ENCODE results near the gene SIDT1. TPM values are rescaled to one million over a fixed set of nuclear protein-coding genes. Genes with fewer than 3 reads are reported as not detected.

The SIDT1 gene
- total RNA-seq, 1 experiment from 2014 or later, result not detected

DNA sequence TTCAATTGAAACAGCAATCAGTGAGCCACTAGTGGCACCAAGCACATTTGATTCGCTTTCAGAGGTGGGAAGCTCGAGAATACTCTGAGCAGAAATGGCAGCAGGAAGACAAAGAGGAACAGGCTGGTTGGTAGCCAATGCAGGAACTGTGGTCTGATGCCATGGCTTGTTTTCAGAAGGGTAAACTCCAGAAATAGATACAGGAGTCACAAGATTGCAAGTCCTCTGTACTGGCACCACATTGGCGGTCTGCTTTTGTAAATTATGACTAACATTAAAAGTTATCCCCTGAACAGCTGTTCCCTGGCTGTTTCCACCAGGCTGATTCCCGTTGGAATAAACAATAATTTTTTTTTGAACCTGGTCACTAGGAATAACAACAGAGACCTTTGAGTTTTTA, 128.5 kb downstream of the SIDT1 start:
- H2BK15ac ChIP-seq (ENCODE audit: low read depth, low read length), result no peak overlapping the region
- Mint-ChIP-seq H3K9me3 (no peaks in the 10 kb centered on the region), H3K27me3 (ENCODE audit: low read depth) (no peaks in the 10 kb centered on the region), H3K27ac (no peak overlapping the region), H3K4me3 (no peak overlapping the region), H3K36me3 (ENCODE audit: insufficient read depth in 1 of 3, low read depth in 3 of 3) (peaks cover 10 to 29% (median 27%) of the 10 kb centered on the region in 3 experiments), H3K4me1 (peaks cover 3 to 6% of the 10 kb centered on the region in 2 experiments; a peak in 3 of 4 replicates)
- no peaks in the 10 kb centered on the region for H3K9me3 ChIP-seq (ENCODE audit: control insufficient read depth, low read depth, low read length)
- no peak overlapping the region for H3K9ac ChIP-seq (ENCODE audit: extremely low read depth, insufficient read length, low read length)
- no peak overlapping the region for H3K4ac ChIP-seq (ENCODE audit: low read depth, low read length)
- no CpG with 5 or more reads among the region's 4 CpGs for WGBS (ENCODE audit: extremely low coverage, insufficient read length, low lambda C conversion rate)
- H3K79me1 ChIP-seq (ENCODE audit: insufficient read depth, low read depth, low read length, poor library complexity, severe bottlenecking), result no peaks in the 10 kb centered on the region
- H2BK5ac ChIP-seq (ENCODE audit: insufficient read length, low read length), result no peak overlapping the region
- no peak overlapping the region for H3K27ac ChIP-seq (ENCODE audit: insufficient read length, low read depth, low read length)
- no peaks in the 10 kb centered on the region for H3K4me1 ChIP-seq (ENCODE audit: insufficient read depth, low read length)
- no peaks in the 10 kb centered on the region for H4K20me1 ChIP-seq (ENCODE audit: control insufficient read depth, insufficient read depth, insufficient read length)
- no peak overlapping the region for H4K5ac ChIP-seq (ENCODE audit: insufficient read length, low read depth, low read length)
- H2BK12ac ChIP-seq (ENCODE audit: insufficient read length, low read depth, low read length), result no peak overlapping the region
- TF ChIP-seq, protein P1, sequence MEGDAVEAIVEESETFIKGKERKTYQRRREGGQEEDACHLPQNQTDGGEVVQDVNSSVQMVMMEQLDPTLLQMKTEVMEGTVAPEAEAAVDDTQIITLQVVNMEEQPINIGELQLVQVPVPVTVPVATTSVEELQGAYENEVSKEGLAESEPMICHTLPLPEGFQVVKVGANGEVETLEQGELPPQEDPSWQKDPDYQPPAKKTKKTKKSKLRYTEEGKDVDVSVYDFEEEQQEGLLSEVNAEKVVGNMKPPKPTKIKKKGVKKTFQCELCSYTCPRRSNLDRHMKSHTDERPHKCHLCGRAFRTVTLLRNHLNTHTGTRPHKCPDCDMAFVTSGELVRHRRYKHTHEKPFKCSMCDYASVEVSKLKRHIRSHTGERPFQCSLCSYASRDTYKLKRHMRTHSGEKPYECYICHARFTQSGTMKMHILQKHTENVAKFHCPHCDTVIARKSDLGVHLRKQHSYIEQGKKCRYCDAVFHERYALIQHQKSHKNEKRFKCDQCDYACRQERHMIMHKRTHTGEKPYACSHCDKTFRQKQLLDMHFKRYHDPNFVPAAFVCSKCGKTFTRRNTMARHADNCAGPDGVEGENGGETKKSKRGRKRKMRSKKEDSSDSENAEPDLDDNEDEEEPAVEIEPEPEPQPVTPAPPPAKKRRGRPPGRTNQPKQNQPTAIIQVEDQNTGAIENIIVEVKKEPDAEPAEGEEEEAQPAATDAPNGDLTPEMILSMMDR (conservative IDR thresholded peaks at IDR 0.05), result no peak
- H4K8ac ChIP-seq (replicated peaks; ENCODE audit: insufficient read length, low read depth, low read length), result no peak overlapping the region
- H2AK5ac ChIP-seq (ENCODE audit: insufficient read length, low read length), result no peak overlapping the region
- no peak overlapping the region for H3K14ac ChIP-seq (ENCODE audit: insufficient read depth, low read length)
- DNase-seq, result no peak
- no peak overlapping the region for H2BK20ac ChIP-seq (ENCODE audit: low read depth, low read length, poor library complexity, severe bottlenecking)
- no peaks in the 10 kb centered on the region for H3K27me3 ChIP-seq (ENCODE audit: insufficient read depth, low read length)
- no peak overlapping the region for H3K18ac ChIP-seq (ENCODE audit: insufficient read length, low read depth, low read length)
- no peaks in the 10 kb centered on the region for H3K23me2 ChIP-seq (ENCODE audit: insufficient read length, low read depth, low read length, poor library complexity, severe bottlenecking)
- no peak overlapping the region for H3K4me2 ChIP-seq (ENCODE audit: insufficient read depth, insufficient read length, low read length)
- no peak overlapping the region for H3T11ph ChIP-seq (ENCODE audit: low read length)
- no peak overlapping the region for H4K91ac ChIP-seq (ENCODE audit: insufficient read length, low read depth, low read length)
- no peak overlapping the region for H3K23ac ChIP-seq (ENCODE audit: insufficient read length, low read depth, low read length)
- H3K79me2 ChIP-seq (ENCODE audit: insufficient read depth, low read length), result no peaks in the 10 kb centered on the region
- H2BK120ac ChIP-seq (ENCODE audit: low read depth, low read length, poor library complexity, severe bottlenecking), result no peak overlapping the region
- H2AFZ ChIP-seq (ENCODE audit: low read length), result no peak overlapping the region
- no peak overlapping the region for H3K56ac ChIP-seq (ENCODE audit: insufficient read length, low read depth, low read length)

All from H9 (cell line).